Common myeloid progenitor, CD34-positive (primary cell): Measurements from ENCODE around the gene ATG9A.

Experiments used
- CTCF ChIA-PET: fragments of 350-600 bp; sonication (Branson Sonifier 250); formaldehyde crosslinking; loops from one replicate; lab custom pipeline; 2021; ENCODE audit warnings: antibody characterized with exemption; lab: Charles Lee
- POLR2A ChIA-PET: fragments of 350-600 bp; sonication (Branson Sonifier 250); formaldehyde crosslinking; loops from one replicate; lab custom pipeline; 2021; ENCODE audit warnings: antibody characterized with exemption; lab: Charles Lee
- DNase-seq, 3 donors: peaks; one replicate each; pipeline versions ENCODE4 v3.0.0 to v3.0.0-alpha.2; 2013
- H3K27ac ChIP-seq, 2 experiments: 1 replicate in 1 of 2; 2 replicates in 1 of 2; pipeline ENCODE4 v1.7.0; 2013; ENCODE audit warnings: inconsistent platforms in 2 of 2, low read length in 2 of 2, mild to moderate bottlenecking in 2 of 2, low read depth in 1 of 2, moderate library complexity in 1 of 2; ENCODE audit not compliant: severe bottlenecking in 2 of 2, insufficient read depth in 1 of 2, poor library complexity in 1 of 2
- H3K27me3 ChIP-seq, 5 experiments: replicated peaks in 2 of 5; 1 replicate in 3 of 5; 2 replicates in 2 of 5; pipeline versions ENCODE4 v1.6.1 to v1.7.0; 2013; ENCODE audit warnings: low read length in 4 of 5, mild to moderate bottlenecking in 2 of 5, moderate library complexity in 2 of 5, inconsistent platforms in 1 of 5; ENCODE audit not compliant: insufficient read depth in 5 of 5, control insufficient read depth in 4 of 5
- H3K36me3 ChIP-seq, 4 experiments: 1 replicate in 2 of 4; 2 replicates in 2 of 4; pipeline versions ENCODE4 v1.6.1 to v1.7.0; 2013; ENCODE audit warnings: low read length in 3 of 4, control low read depth in 1 of 4, mild to moderate bottlenecking in 1 of 4; ENCODE audit not compliant: control insufficient read depth in 4 of 4, insufficient read depth in 4 of 4
- H3K4me1 ChIP-seq, 4 experiments: 1 replicate in 3 of 4; 2 replicates in 1 of 4; pipeline versions ENCODE4 v1.6.1 to v1.7.1; 2013; ENCODE audit warnings: low read length in 3 of 4, mild to moderate bottlenecking in 3 of 4, control low read depth in 1 of 4, inconsistent platforms in 1 of 4, moderate library complexity in 1 of 4; ENCODE audit not compliant: control insufficient read depth in 4 of 4, insufficient read depth in 4 of 4; ENCODE audit errors: control extremely low read depth in 1 of 4
- H3K4me3 ChIP-seq, 7 experiments: 1 replicate in 4 of 7; 2 replicates in 3 of 7; pipeline versions ENCODE4 v1.5.1 to v1.7.0; 2013; ENCODE audit warnings: mild to moderate bottlenecking in 7 of 7, low read length in 6 of 7, moderate library complexity in 6 of 7, inconsistent platforms in 2 of 7, low read depth in 2 of 7, control low read depth in 1 of 7; ENCODE audit not compliant: insufficient read depth in 4 of 7, control insufficient read depth in 1 of 7; ENCODE audit errors: extremely low read depth in 1 of 7
- H3K9me3 ChIP-seq, 5 experiments: 1 replicate in 4 of 5; 2 replicates in 1 of 5; pipeline versions ENCODE4 v1.6.1 to v1.7.1; 2013; ENCODE audit warnings: low read length in 4 of 5, mild to moderate bottlenecking in 2 of 5, inconsistent platforms in 1 of 5, low read depth in 1 of 5, moderate library complexity in 1 of 5; ENCODE audit not compliant: control insufficient read depth in 4 of 5, insufficient read depth in 2 of 5; ENCODE audit errors: control extremely low read depth in 1 of 5
- WGBS: methylation state at CpG from one replicate; pipeline ENCODE4 v1.1.5; 2013; ENCODE audit not compliant: insufficient coverage; 5-methylcytosine and 5-hydroxymethylcytosine counted together

The ATG9A gene

DNA sequence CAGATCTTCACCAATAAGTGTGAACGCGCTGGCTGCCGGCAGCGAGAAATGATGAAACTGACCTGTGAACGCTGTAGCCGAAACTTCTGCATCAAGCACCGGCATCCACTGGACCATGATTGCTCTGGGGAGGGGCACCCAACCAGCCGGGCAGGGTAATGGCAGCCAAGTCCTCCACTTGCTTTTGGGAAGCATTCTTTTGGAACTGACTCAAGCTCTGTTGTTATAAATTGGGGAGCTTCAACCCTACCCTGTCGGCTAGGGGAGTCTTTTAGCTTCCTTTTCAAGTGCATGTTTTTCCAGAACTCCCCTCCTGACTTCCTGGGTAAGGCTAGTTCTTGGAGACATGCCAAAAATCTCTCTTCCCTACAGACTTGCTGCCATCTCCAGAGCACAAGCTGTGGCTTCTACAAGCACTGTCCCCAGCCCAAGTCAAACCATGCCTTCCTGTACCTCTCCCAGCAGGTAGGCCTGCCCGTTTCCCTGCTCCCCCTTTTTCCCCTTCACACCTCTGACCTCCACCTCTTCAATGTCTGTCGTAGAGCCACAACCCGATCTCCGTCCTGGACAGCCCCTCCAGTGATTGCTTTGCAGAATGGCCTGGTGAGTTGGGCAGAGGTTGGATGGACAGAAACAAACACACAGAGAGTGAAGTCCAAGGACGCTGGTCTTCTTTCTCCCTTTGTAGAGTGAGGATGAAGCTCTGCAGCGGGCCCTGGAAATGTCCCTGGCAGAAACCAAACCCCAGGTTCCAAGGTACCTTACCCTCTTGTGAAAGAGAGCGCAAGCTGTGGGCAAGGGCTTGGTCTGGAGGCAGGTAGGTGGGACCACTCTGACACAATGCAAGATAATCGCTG lies 21.3 kb downstream of the ATG9A start:
- H3K4me1 ChIP-seq, result peaks cover 23 to 52% (median 51%) of the 10 kb centered on the region in 4 experiments
- ChIA-PET CTCF (interaction anchor here (0.9 to 17.2 kb wide), 11 partner anchors 9 to 87 kb away, joined by 3 to 238 read pairs (median 4); partner anchors contain the start of genes ABCB6, CNPPD1, NHEJ1 and SLC23A3), POLR2A (no interaction called here)
- 81% methylated on average over 11 of the region's 17 CpGs for WGBS
- no peak for DNase-seq
- H3K4me3 ChIP-seq, result peak overlapping the region in 6 of 7 experiments; percentile 33 to 90 (median 76)
- peak overlapping the region in 1 of 2 experiments; percentile 69 for H3K27ac ChIP-seq
- peaks cover 2 to 25% (median 6%) of the 10 kb centered on the region in 4 experiments for H3K36me3 ChIP-seq
- no peaks in the 10 kb centered on the region for H3K27me3 ChIP-seq
- H3K9me3 ChIP-seq, result no peaks in the 10 kb centered on the region

DNA sequence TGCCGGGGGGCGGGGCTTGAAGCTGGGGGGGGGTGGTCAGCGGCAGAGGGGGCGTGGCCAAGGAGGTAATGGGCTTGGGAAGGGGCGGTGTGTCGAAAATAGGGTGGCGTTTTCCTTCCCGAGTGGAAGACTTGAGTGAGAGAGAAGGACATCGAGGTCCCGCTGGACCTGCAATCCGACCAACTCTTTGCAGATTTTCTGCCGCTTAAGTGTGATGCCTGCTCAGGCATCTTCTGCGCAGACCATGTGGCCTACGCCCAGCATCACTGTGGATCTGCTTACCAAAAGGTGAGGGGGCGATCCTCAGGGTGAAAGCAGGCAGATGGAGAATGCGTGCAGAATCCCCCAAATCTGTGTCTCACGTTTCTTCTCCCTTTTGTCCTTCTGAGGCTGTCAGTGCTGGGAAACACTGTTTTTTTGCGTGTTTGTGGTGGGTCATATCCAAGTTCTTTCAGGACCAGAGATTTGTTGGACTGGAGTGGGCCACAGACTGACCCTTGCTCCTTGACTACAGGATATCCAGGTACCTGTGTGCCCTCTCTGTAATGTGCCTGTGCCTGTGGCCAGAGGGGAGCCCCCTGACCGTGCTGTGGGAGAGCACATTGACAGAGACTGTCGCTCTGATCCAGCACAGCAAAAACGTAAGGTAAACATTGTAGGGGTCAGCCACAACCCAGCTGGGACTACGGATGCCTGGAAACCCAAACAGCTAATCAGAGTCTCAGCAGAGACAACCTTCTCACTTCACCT lies 22.1 kb downstream of the ATG9A start:
- 25% methylated on average over 17 of the region's 22 CpGs for WGBS
- Histone ChIP-seq H3K27me3 (no peaks in the 10 kb centered on the region), H3K36me3 (peaks cover 0 to 25% (median 4%) of the 10 kb centered on the region in 4 experiments), H3K4me1 (peaks cover 23 to 52% (median 51%) of the 10 kb centered on the region in 4 experiments), H3K9me3 (no peaks in the 10 kb centered on the region), H3K27ac (peak overlapping the region; percentile 34 to 89), H3K4me3 (peak overlapping the region in 6 of 7 experiments; percentile 61 to 90 (median 76))
- ChIA-PET CTCF (interaction anchor here (0.6 to 17.2 kb wide), 11 partner anchors 11 to 88 kb away, joined by 3 to 238 read pairs (median 4); partner anchors contain the start of genes ABCB6, CNPPD1, NHEJ1 and SLC23A3), POLR2A (interaction anchor here (1.3 to 1.8 kb wide), 2 partner anchors 22 to 36 kb away, joined by 4 to 6 read pairs; partner anchors contain the start of genes ANKZF1 and ATG9A)
- DNase-seq, result no peak

DNA sequence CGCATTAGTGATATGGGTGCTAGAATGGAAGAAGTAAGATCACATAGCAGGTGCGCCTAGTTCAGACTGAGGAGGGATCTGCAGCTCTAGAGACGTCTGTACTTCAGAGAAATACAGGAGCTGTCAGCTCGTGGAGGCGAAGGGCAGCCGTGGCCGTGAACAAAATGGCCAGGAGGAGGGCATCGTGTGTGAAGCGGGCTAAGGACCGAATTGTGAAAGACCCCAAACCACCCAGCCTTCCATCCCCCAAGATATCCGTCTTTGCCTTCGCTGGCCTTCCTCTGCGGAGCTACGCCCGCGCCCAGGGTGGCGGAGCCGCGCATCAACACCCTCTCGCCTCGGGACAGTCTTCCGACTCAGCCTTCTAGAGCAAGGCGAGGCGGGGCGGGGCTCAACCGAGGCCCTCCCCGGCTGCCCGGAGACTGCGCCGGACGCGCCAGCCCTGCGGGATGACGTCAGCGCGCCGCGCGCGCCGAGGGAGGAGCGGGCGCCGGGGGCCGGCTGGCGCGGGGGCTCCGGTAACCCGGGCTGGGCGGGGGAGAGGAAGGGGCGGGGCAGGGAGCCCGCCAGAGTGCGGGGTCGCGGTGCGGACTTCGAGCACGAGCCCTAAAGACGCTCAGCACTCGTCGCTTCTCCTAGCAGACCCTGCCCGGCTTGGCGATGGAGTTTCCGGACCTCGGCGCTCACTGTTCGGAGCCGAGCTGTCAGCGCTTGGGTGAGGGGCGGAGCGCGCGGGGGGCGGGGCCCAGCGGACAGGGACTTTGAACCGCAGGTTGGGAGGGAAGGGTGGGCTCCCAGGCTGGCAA lies 22.9 kb downstream of the ATG9A start, which contains the start of gene ZFAND2B:
Gene ZFAND2B (plus strand): TSS at position 455 of the 806 bp plus-strand sequence. CDS start 206 bp downstream, at position 661.
- Histone ChIP-seq H3K27me3 (no peaks in the 10 kb centered on the region), H3K36me3 (peaks cover 0 to 25% (median 4%) of the 10 kb centered on the region in 4 experiments), H3K9me3 (no peaks in the 10 kb centered on the region), H3K4me3 (peak within 1 kb of the TSS; percentile 38 to 90 (median 78)), H3K27ac (peak within 1 kb of the TSS; percentile 46 to 89), H3K4me1 (peaks cover 23 to 52% (median 51%) of the 10 kb centered on the region in 4 experiments)
- under 1% methylated on average over 42 of the region's 76 CpGs for WGBS
- ChIA-PET POLR2A (interaction anchor here (1.3 to 1.8 kb wide), 3 partner anchors 23 to 48 kb away, joined by 4 to 6 read pairs (median 4); partner anchors contain the start of genes ANKZF1 and ATG9A), CTCF (interaction anchor here (0.6 to 17.2 kb wide), 11 partner anchors 10 to 320 kb away, joined by 3 to 238 read pairs (median 4); partner anchors contain the start of genes CNPPD1, NHEJ1 and SLC23A3)
- peak; percentile 94 to 98 (median 97) for DNase-seq

DNA sequence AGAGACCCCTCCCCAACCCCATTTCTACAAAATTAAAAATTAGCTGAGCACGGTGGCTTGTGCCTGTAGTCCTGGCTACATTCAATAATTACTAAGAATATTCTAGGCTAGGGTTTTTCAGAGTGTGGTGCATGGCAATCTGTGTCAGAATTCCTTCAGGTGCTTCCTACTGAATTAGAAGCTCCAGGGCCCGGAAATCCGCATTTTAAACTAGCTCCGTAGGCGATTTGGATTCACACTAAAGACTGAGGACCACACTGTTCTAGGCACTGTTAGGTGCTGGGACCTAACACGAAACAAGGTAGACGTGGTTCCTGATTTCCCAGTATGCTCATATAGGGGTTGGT lies 23.5 kb downstream of the ATG9A start:
- Histone ChIP-seq H3K27ac (peak overlapping the region in 1 of 2 experiments; percentile 89), H3K4me1 (peaks cover 23 to 47% (median 46%) of the 10 kb centered on the region in 4 experiments), H3K4me3 (peak overlapping the region; percentile 38 to 90 (median 78)), H3K9me3 (no peaks in the 10 kb centered on the region), H3K27me3 (no peaks in the 10 kb centered on the region), H3K36me3 (peaks cover 0 to 25% (median 4%) of the 10 kb centered on the region in 4 experiments)
- no peak for DNase-seq
- CTCF ChIA-PET, result interaction anchor here (0.6 to 17.2 kb wide), 10 partner anchors 11 to 319 kb away, joined by 3 to 238 read pairs (median 4); partner anchors contain the start of genes CNPPD1, NHEJ1 and SLC23A3
- POLR2A ChIA-PET, result interaction anchor here (1.3 to 1.8 kb wide), 3 partner anchors 23 to 49 kb away, joined by 4 to 6 read pairs (median 4); partner anchors contain the start of genes ANKZF1 and ATG9A
- WGBS, result 19% methylated on average over 6 of the region's 7 CpGs

DNA sequence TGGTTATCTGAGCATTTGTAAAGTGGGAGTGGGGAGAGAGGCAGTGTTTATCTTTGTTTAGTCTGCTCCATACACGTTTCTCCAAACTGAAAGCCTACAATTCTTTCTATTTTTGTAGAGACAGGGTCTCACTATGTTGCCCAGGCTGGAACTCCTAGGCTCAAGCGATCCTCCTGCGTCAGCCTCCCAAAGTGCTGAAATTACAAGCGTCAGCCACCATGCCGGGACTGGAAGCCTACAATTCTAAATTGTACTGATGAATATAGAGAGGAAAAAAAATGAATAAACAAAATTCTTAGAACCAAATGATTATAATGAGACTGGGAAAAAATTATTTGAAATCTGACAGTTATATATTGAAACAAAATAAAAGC lies 24.3 kb downstream of the ATG9A start:
- H3K9me3 ChIP-seq, result no peaks in the 10 kb centered on the region
- WGBS, result 100% methylated on average over 3 of the region's 5 CpGs
- H3K4me1 ChIP-seq, result peaks cover 22 to 39% (median 38%) of the 10 kb centered on the region in 4 experiments
- peaks cover 0 to 22% (median 4%) of the 10 kb centered on the region in 4 experiments for H3K36me3 ChIP-seq
- no peak for DNase-seq
- H3K4me3 ChIP-seq, result no peak overlapping the region
- CTCF ChIA-PET, result interaction anchor here (1.1 to 17.2 kb wide), 5 partner anchors 20 to 32 kb away, joined by 4 to 238 read pairs (median 4); partner anchors contain the start of genes CNPPD1 and SLC23A3
- H3K27me3 ChIP-seq, result no peaks in the 10 kb centered on the region
- POLR2A ChIA-PET, result no interaction called here
- H3K27ac ChIP-seq, result no peak overlapping the region
